Ascending aorta (tissue), 2 donors: ENCODE measurements around the gene EFNB1. TPM values are rescaled to one million over a fixed set of nuclear protein-coding genes. Genes with fewer than 3 reads are reported as not detected.
A peak's percentile ranks its signal among the peaks of the same experiment; 100 is the strongest.

Experiments
- DNase-seq, 2 donors: peaks; one replicate each; pipeline ENCODE4 v3.0.0-alpha.2; 2019; ENCODE audit warnings: low spot score in 2 of 2
- H3K27ac ChIP-seq, 2 donors: fragments of 200-600 bp; sonication (generic); one replicate each; pipeline ENCODE4 v1.5.1; 2016 to 2017; ENCODE audit warnings: mild to moderate bottlenecking in 1 of 2
- H3K27me3 ChIP-seq: fragments of 200-600 bp; sonication (generic); one replicate; pipeline ENCODE4 v1.5.1; 2017
- H3K36me3 ChIP-seq, 2 donors: fragments of 200-600 bp; sonication (generic); one replicate each; pipeline ENCODE4 v1.5.1; 2016
- H3K4me1 ChIP-seq, 2 donors: fragments of 200-600 bp; sonication (generic); one replicate each; pipeline ENCODE4 v1.5.1; 2016 to 2017; ENCODE audit warnings: mild to moderate bottlenecking in 1 of 2
- H3K4me3 ChIP-seq, 2 donors: fragments of 200-600 bp; sonication (generic); one replicate each; pipeline ENCODE4 v1.5.1; 2016 to 2017; ENCODE audit warnings: mild to moderate bottlenecking in 1 of 2
- H3K9me3 ChIP-seq, 2 donors: fragments of 200-600 bp; sonication (generic); one replicate each; pipeline ENCODE4 v1.5.1; 2016
- intact Hi-C: fragments of 100-400 bp; cut with DNase I; formaldehyde crosslinking; loops from one replicate; pipeline ENCODE4 v1.15.1; 2023
- total RNA-seq: library from RNA; depleted of rRNA; stranded (reverse); fragments of >200 nt; gene quantifications from one replicate; pipeline ENCODE4 v1.1.0, GENCODE V29; 2016
- TF ChIP-seq, protein P1 (sequence below), 3 experiments: fragments of 200-600 bp in 2 of 3; fragments of 450-650 bp in 1 of 3; sonication (generic) in 2 of 3; IDR thresholded peaks; one replicate each; pipeline ENCODE4 v1.5.1; 2016 to 2019; ENCODE audit warnings: antibody characterized with exemption in 3 of 3, mild to moderate bottlenecking in 1 of 3, moderate library complexity in 1 of 3

Gene EFNB1
- total RNA-seq, 1 donor from 2014 or later = 53.4 TPM

- intact Hi-C loops = loop anchor here (2.0 to 5.0 kb wide), 4 partner anchors 335 to 787 kb away; partner anchors contain the start of genes EDA and PJA1
- peak overlapping the region; percentile 76 to 82 for H3K27ac ChIP-seq
- H3K27me3 ChIP-seq = no peaks in the 10 kb centered on the region
- TF ChIP-seq, protein P1, sequence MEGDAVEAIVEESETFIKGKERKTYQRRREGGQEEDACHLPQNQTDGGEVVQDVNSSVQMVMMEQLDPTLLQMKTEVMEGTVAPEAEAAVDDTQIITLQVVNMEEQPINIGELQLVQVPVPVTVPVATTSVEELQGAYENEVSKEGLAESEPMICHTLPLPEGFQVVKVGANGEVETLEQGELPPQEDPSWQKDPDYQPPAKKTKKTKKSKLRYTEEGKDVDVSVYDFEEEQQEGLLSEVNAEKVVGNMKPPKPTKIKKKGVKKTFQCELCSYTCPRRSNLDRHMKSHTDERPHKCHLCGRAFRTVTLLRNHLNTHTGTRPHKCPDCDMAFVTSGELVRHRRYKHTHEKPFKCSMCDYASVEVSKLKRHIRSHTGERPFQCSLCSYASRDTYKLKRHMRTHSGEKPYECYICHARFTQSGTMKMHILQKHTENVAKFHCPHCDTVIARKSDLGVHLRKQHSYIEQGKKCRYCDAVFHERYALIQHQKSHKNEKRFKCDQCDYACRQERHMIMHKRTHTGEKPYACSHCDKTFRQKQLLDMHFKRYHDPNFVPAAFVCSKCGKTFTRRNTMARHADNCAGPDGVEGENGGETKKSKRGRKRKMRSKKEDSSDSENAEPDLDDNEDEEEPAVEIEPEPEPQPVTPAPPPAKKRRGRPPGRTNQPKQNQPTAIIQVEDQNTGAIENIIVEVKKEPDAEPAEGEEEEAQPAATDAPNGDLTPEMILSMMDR (IDR thresholded peaks at IDR 0.05) = no peak
- H3K9me3 ChIP-seq = no peaks in the 10 kb centered on the region
- peak in 1 of 2 donors; percentile 63 for DNase-seq
- no peaks in the 10 kb centered on the region for H3K4me1 ChIP-seq
- H3K36me3 ChIP-seq = no peaks in the 10 kb centered on the region
- peak overlapping the region; percentile 59 to 65 for H3K4me3 ChIP-seq
Measured at GRCh38 chrX:68829582-68830418, 979 bp downstream of the EFNB1 start.

- peak overlapping the region; percentile 6 to 82 for H3K27ac ChIP-seq
- intact Hi-C loops = no loop called here
- H3K27me3 ChIP-seq = no peaks in the 10 kb centered on the region
Measured at GRCh38 chrX:68830419-68831404, 1.9 kb downstream of the EFNB1 start.

GRCh38 chrX:68831405-68832100 is 2.7 kb downstream of the EFNB1 start:
- no peaks in the 10 kb centered on the region for H3K9me3 ChIP-seq
- peak overlapping the region in 1 of 2 donors; percentile 6 for H3K27ac ChIP-seq
- no peaks in the 10 kb centered on the region for H3K36me3 ChIP-seq
- no peaks in the 10 kb centered on the region for H3K4me1 ChIP-seq
- intact Hi-C loops = no loop called here
- TF ChIP-seq, protein P1 (IDR thresholded peaks at IDR 0.05) = no peak
- no peaks in the 10 kb centered on the region for H3K27me3 ChIP-seq
- H3K4me3 ChIP-seq = peak overlapping the region; percentile 59 to 65
- peak in 1 of 2 donors; percentile 41 for DNase-seq

More at GRCh38 chrX:68830419-68831404, 1.9 kb downstream of the EFNB1 start:
- no peaks in the 10 kb centered on the region for H3K36me3 ChIP-seq
- peak in 1 of 2 donors; percentile 54 for DNase-seq
- peak overlapping the region; percentile 59 to 65 for H3K4me3 ChIP-seq
- TF ChIP-seq, protein P1 (IDR thresholded peaks at IDR 0.05) = no peak
- no peaks in the 10 kb centered on the region for H3K9me3 ChIP-seq
- no peaks in the 10 kb centered on the region for H3K4me1 ChIP-seq

DNA sequence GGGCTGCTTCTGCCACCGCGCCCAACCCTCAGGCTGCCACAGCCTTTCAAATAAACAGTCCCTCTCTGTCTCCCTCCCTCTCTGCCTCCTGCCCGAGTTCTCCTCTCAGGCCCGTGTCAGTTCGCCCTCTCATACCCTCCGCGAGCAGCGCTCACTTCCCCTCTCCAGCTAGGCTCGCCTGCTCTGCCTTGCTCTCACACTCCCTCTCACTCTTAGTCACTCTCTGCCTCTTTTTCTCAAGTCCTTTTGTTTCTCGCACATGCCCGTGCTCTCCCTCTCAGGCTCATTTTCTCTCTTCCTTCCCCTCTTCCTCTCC is 3.2 kb downstream of the EFNB1 start:
- TF ChIP-seq, protein P1 (IDR thresholded peaks at IDR 0.05) = no peak
- Histone ChIP-seq H3K9me3 (no peaks in the 10 kb centered on the region), H3K36me3 (no peaks in the 10 kb centered on the region), H3K4me3 (peak overlapping the region in 1 of 2 donors; percentile 65), H3K27me3 (no peaks in the 10 kb centered on the region), H3K27ac (peak overlapping the region in 1 of 2 donors; percentile 15), H3K4me1 (no peaks in the 10 kb centered on the region)
- DNase-seq = peak in 1 of 2 donors; percentile 79
- intact Hi-C loops = no loop called here
